Transverse colon (tissue), 4 donors: ENCODE data around the gene KICS2. TPM values are rescaled to one million over a fixed set of nuclear protein-coding genes. Genes with fewer than 3 reads are reported as not detected.
"Not testable (repeated sequence)": the region's sequence is repeated elsewhere in the genome, so short reads cannot be mapped to it uniquely, and the experiment has no call there.

Experiments
- DNase-seq: peaks from one replicate; pipeline ENCODE4 v3.0.0-alpha.2; 2019
- H3K27ac ChIP-seq, 4 donors: fragments of 200-600 bp; sonication (generic); 2 replicates each; pipeline ENCODE4 v1.5.1; 2016 to 2018; ENCODE audit warnings: inconsistent platforms in 4 of 4
- H3K27me3 ChIP-seq: fragments of 200-600 bp; sonication (generic); 2 replicates; pipeline ENCODE4 v1.5.1; 2017; ENCODE audit warnings: inconsistent platforms
- H3K36me3 ChIP-seq, 4 donors: fragments of 200-600 bp; sonication (generic); 2 replicates each; pipeline ENCODE4 v1.5.1; 2017 to 2019; ENCODE audit warnings: inconsistent platforms in 4 of 4
- H3K4me1 ChIP-seq, 4 donors: fragments of 200-600 bp; sonication (generic); 2 replicates each; pipeline ENCODE4 v1.5.1; 2017 to 2020; ENCODE audit warnings: inconsistent platforms in 4 of 4
- H3K4me3 ChIP-seq, 4 donors: fragments of 200-600 bp; sonication (generic); 1 replicate in 1 of 4; 2 replicates in 3 of 4; pipeline versions ENCODE4 v1.5.1 to v1.6.1; 2017 to 2019; ENCODE audit warnings: inconsistent platforms in 4 of 4
- H3K9me3 ChIP-seq, 2 donors: fragments of 200-600 bp; sonication (generic); 2 replicates each; pipeline ENCODE4 v1.5.1; 2017 to 2019; ENCODE audit warnings: inconsistent platforms in 2 of 2
- CTCF ChIP-seq, 5 experiments: fragments of 200-600 bp in 3 of 5; fragments of 450-650 bp in 2 of 5; sonication (generic) in 3 of 5; IDR thresholded peaks; 1 replicate in 2 of 5; 2 replicates in 3 of 5; pipeline ENCODE4 v1.5.1; 2016 to 2017; ENCODE audit warnings: antibody characterized with exemption in 5 of 5, inconsistent platforms in 3 of 5, mild to moderate bottlenecking in 2 of 5, moderate library complexity in 1 of 5
- EP300 ChIP-seq: sonication (generic); formaldehyde crosslinking; IDR thresholded peaks from one replicate; pipeline ENCODE4 v1.6.1; 2017; ENCODE audit warnings: antibody characterized with exemption, low read depth
- POLR2A ChIP-seq: fragments of 450-650 bp; IDR thresholded peaks from one replicate; pipeline ENCODE4 v1.6.1; 2016; ENCODE audit warnings: antibody characterized with exemption, mild to moderate bottlenecking, moderate library complexity
- POLR2AphosphoS5 ChIP-seq, 3 donors: sonication (generic); formaldehyde crosslinking; IDR thresholded peaks; one replicate each; pipeline ENCODE4 v1.6.1; 2016; ENCODE audit warnings: antibody characterized with exemption in 3 of 3
- WGBS, 2 donors: methylation state at CpG; one replicate each; pipeline ENCODE4 v1.1.5; 2018; ENCODE audit warnings: low coverage in 1 of 2; 5-methylcytosine and 5-hydroxymethylcytosine counted together
- in situ Hi-C, 4 donors: fragments of 200-750 bp; cut with MboI; loops; one replicate each; pipeline versions ENCODE4 v1.15.0 to v1.15.1; 2017; ENCODE audit warnings: low sequenced_read_pairs in 3 of 4, low pct_ligation_motif_present in 1 of 4, low pct_unique_long_range_greater_than_20kb in 1 of 4
- intact Hi-C: fragments of 100-400 bp; cut with DNase I; formaldehyde crosslinking; loops from one replicate; pipeline ENCODE4 v1.15.1; 2023; ENCODE audit warnings: low total_unique reads
- total RNA-seq, 4 donors: library from RNA; depleted of rRNA; stranded (reverse); fragments of >200 nt; gene quantifications; one replicate each; pipeline ENCODE4 v1.1.0, GENCODE V29; 2016

The KICS2 gene
- total RNA-seq, 4 donors from 2014 or later: 2.8 to 10.2 (median 4.7) TPM

GRCh38 chr12:64207453-64207852, 14.6 kb downstream of the KICS2 start:
- H3K4me1 ChIP-seq: no peaks in the 10 kb centered on the region
- H3K4me3 ChIP-seq: no peak overlapping the region
- H3K36me3 ChIP-seq: peaks cover 0 to 6% (median 0%) of the 10 kb centered on the region in 4 donors
- in situ Hi-C loops (no loop called here), intact Hi-C loops (no loop called here)
- H3K27me3 ChIP-seq: no peaks in the 10 kb centered on the region
- WGBS, 2 donors: 94% methylated on average over 2 of the region's 2 CpGs; no CpG with 5 or more reads in 1 of the 2 donors
- no peak overlapping the region for H3K27ac ChIP-seq
- no peaks in the 10 kb centered on the region for H3K9me3 ChIP-seq
- no peak for TF ChIP-seq EP300
- no peak for TF ChIP-seq POLR2A
- TF ChIP-seq CTCF (IDR thresholded peaks at IDR 0.05): no peak
- no peak for DNase-seq

GRCh38 chr12:64205542-64205941, 16.6 kb downstream of the KICS2 start:
- in situ Hi-C loops (no loop called here), intact Hi-C loops (no loop called here)
- Histone ChIP-seq H3K27me3 (no peaks in the 10 kb centered on the region), H3K27ac (no peak overlapping the region), H3K9me3 (no peaks in the 10 kb centered on the region), H3K4me1 (no peaks in the 10 kb centered on the region), H3K4me3 (no peak overlapping the region), H3K36me3 (peaks cover 0 to 6% (median 0%) of the 10 kb centered on the region in 4 donors)
- DNase-seq: no peak
- 70 to 92% methylated on average over 2 of the region's 2 CpGs for WGBS, 2 donors
- no peak for TF ChIP-seq POLR2A
- TF ChIP-seq POLR2AphosphoS5 (IDR thresholded peaks at IDR 0.05): no peak

GRCh38 chr12:64203775-64204174, 18.3 kb downstream of the KICS2 start:
- H3K4me3 ChIP-seq: no peak overlapping the region
- H3K9me3 ChIP-seq: no peaks in the 10 kb centered on the region
- in situ Hi-C loops (no loop called here), intact Hi-C loops (no loop called here)
- WGBS, 2 donors: 57 to 79% methylated on average over 7 of the region's 7 CpGs
- H3K36me3 ChIP-seq: peaks cover 0 to 6% (median 0%) of the 10 kb centered on the region in 4 donors
- H3K4me1 ChIP-seq: no peaks in the 10 kb centered on the region
- no peaks in the 10 kb centered on the region for H3K27me3 ChIP-seq
- TF ChIP-seq CTCF (IDR thresholded peaks at IDR 0.05) (no peak), EP300 (no peak), POLR2AphosphoS5 (IDR thresholded peaks at IDR 0.05) (no peak), POLR2A (no peak)
- no peak overlapping the region for H3K27ac ChIP-seq
- DNase-seq: no peak

GRCh38 chr12:64203036-64203435, 19.1 kb downstream of the KICS2 start:
- 91 to 92% methylated on average over 3 to 5 of the region's 5 CpGs for WGBS, 2 donors
- intact Hi-C loops (no loop called here), in situ Hi-C loops (no loop called here)
- Histone ChIP-seq H3K27me3 (no peaks in the 10 kb centered on the region), H3K36me3 (peaks cover 0 to 6% (median 0%) of the 10 kb centered on the region in 4 donors), H3K4me3 (no peak overlapping the region), H3K27ac (no peak overlapping the region), H3K9me3 (no peaks in the 10 kb centered on the region), H3K4me1 (no peaks in the 10 kb centered on the region)
- no peak for DNase-seq
- TF ChIP-seq POLR2AphosphoS5 (IDR thresholded peaks at IDR 0.05) (no peak), CTCF (IDR thresholded peaks at IDR 0.05) (no peak), POLR2A (no peak), EP300 (no peak)

- 95% methylated on average over 10 of the region's 15 CpGs; no CpG with 5 or more reads in 1 of the 2 donors for WGBS, 2 donors
- not testable (repeated sequence) for H3K27me3 ChIP-seq
Measured at GRCh38 chr12:64195841-64196240, 26.3 kb downstream of the KICS2 start.

More at GRCh38 chr12:64195841-64196240, 26.3 kb downstream of the KICS2 start:
- intact Hi-C loops, in situ Hi-C loops, H3K27ac ChIP-seq, DNase-seq, H3K9me3 ChIP-seq, H3K36me3 ChIP-seq, H3K4me1 ChIP-seq, H3K4me3 ChIP-seq: not testable (repeated sequence)
